Fibroblast of pulmonary artery (primary cell): ENCODE results near the gene FAM50A.
A peak's percentile ranks its signal among the peaks of the same experiment; 100 is the strongest.

Experiments used
- DNase-seq: peaks from one replicate; pipeline ENCODE4 v3.0.0-alpha.2; 2010; ENCODE audit warnings: low read depth
- H3K4me3 ChIP-seq: replicated peaks from 2 replicates; pipeline ENCODE4 v1.5.1; 2011; ENCODE audit warnings: low read depth, mild to moderate bottlenecking, control low read depth, low read length, moderate library complexity
- TF ChIP-seq, protein P1 (sequence below): IDR thresholded peaks from 2 replicates; pipeline ENCODE4 v1.5.1; 2011; ENCODE audit warnings: mild to moderate bottlenecking, control low read depth, low read length, inconsistent platforms; ENCODE audit errors: missing control alignments

The FAM50A gene

DNA sequence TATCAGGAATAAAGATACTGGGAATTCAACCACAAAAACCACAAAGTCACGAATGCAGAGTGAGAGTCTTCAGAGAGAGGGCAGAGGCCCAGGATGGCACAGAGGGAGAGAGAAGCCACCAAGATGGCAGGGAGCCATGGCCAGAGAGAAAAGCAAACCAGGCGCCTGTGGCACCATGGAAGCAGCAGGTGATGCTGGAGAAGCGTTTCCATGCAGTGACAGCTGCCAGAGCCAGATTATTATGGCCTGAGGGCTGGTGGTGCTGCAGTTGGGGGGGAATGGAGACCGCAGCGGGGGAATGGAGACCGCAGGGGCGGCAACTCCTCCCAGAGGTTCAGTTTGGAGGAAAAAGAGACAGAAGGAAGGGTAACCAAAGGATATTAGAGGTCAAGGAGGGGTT, 26.8 kb upstream of the FAM50A start:
- TF ChIP-seq, protein P1, sequence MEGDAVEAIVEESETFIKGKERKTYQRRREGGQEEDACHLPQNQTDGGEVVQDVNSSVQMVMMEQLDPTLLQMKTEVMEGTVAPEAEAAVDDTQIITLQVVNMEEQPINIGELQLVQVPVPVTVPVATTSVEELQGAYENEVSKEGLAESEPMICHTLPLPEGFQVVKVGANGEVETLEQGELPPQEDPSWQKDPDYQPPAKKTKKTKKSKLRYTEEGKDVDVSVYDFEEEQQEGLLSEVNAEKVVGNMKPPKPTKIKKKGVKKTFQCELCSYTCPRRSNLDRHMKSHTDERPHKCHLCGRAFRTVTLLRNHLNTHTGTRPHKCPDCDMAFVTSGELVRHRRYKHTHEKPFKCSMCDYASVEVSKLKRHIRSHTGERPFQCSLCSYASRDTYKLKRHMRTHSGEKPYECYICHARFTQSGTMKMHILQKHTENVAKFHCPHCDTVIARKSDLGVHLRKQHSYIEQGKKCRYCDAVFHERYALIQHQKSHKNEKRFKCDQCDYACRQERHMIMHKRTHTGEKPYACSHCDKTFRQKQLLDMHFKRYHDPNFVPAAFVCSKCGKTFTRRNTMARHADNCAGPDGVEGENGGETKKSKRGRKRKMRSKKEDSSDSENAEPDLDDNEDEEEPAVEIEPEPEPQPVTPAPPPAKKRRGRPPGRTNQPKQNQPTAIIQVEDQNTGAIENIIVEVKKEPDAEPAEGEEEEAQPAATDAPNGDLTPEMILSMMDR: no peak
- H3K4me3 ChIP-seq: no peak overlapping the region

DNA sequence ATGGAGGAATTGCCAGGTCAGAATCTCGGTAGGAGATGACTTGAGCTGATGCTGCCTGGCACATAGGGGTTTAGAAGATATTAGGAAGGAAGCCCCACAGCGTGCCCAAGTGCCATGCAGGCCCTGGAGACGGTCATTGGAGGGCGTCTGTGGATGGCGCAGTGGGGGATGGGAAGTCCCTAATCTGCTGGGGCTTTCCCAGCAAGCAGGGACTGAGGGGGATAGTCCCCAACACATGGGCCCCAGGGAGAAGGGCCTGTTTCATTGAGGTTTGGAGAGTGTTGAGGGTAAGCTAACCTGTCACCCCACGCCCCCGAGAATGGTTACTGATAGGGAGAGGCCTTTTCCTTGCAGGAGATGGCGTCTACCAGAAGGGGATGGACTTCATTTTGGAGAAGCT, 24.8 kb upstream of the FAM50A start:
- DNase-seq: no peak
- H3K4me3 ChIP-seq: no peak overlapping the region
- TF ChIP-seq, protein P1: no peak

More for the DNA sequence above, 26.8 kb upstream of the FAM50A start:
- DNase-seq: no peak

DNA sequence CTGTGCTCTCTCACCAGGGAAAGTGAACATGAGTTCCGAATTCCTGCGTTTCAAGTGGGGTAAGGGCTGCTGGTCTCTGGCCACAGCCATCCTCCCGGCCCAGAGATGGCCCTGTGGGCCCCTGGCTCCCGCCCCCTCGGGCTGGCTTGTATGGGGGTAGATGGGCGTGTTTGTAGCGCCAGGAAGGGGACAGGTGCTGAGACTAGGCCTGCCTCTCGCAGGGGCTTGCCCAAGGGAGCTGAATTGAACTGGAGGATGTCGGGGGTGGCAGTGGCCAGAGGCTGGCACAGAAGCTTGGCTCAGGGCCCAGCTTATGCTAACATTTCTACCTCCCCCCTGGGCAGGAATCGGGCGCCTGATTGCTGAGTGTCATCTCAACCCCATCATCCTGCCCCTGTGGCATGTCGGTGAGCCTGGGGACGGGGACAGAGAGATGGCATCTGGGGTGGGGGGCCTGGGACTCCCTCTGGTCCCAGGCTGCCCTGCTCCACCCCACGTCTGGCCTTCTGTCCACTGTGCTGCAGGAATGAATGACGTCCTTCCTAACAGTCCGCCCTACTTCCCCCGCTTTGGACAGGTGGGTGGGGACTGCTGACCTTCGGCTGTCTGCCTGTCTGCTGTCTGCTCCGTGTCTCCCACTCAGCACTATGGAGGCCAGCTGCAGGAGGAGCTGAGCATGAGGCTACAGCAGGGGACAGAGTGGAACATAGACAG, 24.1 kb upstream of the FAM50A start:
- TF ChIP-seq, protein P1: no peak
- no peak for DNase-seq
- no peak overlapping the region for H3K4me3 ChIP-seq

DNA sequence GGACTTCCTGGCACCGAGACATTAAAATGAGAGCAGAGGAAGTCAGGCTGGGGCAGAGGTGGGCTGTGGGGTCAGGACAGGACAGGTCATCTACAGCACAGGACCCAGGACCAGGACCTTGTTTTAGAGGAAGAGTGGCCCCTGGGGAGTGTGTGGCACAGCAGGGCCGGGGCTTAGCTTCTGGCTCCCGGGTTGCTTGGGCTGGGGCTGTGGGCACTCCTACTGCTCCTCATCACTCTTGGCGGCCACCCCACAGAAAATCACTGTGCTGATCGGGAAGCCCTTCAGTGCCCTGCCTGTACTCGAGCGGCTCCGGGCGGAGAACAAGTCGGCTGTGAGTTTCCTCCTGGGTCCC, 23.6 kb upstream of the FAM50A start:
- DNase-seq: no peak
- H3K4me3 ChIP-seq: no peak overlapping the region
- TF ChIP-seq, protein P1: no peak

DNA sequence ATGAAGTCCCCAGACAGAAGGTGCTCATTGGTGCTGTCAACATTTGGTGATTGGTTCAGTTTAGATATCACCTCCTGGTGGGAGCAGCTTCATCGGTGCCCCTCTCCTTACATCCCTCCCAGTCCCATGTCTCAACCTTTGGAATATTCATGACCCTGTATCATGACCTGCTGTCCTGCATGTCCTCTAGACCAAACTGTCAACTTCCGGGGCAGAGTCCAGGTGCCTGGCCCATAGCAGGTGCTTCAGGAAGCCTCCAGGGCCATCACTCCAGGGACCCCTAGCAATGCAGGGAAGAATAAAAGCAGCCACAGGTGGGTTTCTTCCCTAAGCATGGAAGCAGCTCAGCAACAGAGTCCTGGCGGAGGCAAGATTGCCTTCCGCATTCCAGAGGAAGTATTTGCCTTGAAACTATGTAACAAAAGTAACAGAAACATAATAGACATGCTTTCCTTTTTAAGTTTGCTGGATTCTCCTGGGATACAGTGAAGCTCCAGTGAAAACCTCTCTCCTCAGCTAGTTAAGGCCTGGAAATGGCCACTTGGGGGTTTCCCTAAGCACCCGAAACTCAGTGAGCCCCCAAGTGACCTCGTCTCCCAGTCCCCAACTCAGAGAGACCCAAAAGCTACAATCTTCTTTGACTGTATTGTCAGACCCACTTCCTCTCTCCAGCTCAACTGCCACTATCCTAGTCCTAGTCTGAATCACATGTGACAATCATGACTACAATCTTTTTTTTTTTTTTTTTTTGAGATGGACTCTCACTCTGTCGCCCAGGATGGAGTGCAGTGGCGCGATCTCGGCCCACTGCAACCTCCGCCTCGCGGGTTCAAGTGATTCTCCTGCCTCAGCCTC, 16.8 kb upstream of the FAM50A start:
- H3K4me3 ChIP-seq: no peak overlapping the region
- TF ChIP-seq, protein P1: no peak
- no peak for DNase-seq

DNA sequence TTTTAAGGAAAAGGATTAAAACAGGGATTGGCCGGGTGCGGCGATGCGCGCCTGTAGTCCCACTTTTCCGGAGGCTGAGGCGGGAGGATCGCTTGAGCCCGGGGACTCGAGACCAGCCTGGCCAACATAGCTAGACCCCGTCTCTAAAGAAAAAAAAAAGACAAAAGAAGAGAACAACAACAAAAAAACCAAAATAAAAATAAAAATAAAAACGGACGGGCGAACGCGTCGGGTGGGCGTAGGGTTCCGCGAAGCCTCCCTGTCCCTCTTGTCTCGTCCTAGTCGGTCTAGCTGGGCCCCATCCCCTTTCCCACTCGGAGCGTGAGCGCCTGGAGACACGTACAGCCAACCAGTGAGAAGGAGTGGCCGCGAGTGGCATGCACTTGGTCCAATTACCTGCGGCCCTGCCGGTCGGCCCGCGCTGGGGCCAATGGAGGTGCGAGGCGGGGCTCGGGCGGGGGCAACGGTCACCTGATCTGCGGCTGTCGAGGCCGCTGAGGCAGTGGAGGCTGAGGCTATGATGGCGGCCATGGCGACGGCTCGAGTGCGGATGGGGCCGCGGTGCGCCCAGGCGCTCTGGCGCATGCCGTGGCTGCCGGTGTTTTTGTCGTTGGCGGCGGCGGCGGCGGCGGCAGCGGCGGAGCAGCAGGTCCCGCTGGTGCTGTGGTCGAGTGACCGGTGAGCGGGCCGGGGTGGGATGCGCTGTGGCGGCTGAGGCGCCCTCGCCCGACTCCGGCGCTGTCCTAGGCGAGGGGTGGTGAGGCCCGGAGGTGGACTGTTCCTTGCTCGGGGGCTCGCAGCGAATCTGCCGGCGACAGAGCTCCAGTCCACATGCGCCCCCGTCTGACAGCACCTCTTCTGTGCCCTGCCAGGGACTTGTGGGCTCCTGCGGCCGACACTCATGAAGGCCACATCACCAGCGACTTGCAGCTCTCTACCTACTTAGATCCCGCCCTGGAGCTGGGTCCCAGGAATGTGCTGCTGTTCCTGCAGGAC, 15.5 kb upstream of the FAM50A start, which contains the start of gene ATP6AP1:
Gene ATP6AP1, plus strand, starts transcription at position 502 of the 996 bp plus-strand sequence. Its CDS starts 16 bp downstream, at position 518.
- peak; percentile 95 for DNase-seq

More for the DNA sequence above, 15.5 kb upstream of the FAM50A start, which contains the start of gene ATP6AP1:
- H3K4me3 ChIP-seq: peak within 1 kb of the TSS; percentile 66
- TF ChIP-seq, protein P1: no peak
